ENCODE measurements around the gene SPDYE2. TPM values are rescaled to one million over a fixed set of nuclear protein-coding genes. Genes with fewer than 3 reads are reported as not detected.
A peak's percentile ranks its signal among the peaks of the same experiment; 100 is the strongest.
"Not testable (repeated sequence)": the region's sequence is repeated elsewhere in the genome, so short reads cannot be mapped to it uniquely, and the experiment has no call there.

The SPDYE2 gene
- total RNA-seq: under 0.01 TPM

DNA sequence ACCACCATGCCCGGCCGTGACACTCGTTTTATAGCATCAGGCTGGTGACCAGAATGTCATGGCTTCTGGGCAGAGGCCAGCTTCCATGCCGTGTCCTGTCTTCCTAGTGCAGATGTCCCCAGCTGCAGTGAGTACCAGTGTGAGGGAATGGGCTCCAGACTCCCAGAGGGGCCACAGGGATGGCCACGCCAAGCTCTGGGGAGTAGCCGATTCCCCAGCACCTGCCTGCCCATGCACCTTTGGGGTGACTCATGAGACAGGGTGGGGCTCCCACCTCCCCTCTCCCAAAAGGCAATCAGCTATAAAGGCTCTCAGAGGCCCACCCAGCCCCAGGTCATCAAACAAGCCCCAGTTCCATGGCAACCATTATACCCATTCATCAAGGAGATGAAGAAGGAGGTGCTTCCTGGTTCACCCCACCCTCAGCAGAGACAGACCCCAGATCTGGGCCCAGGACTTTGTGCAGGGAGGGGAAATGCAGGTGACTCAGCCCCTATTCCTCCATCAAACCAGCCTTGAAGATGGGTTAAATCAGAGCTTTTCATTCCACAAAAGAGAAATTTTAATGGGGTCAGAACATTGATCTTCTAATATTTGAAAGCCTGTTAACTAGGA lies at the start of gene SPDYE2:
SPDYE2 (plus strand) TSS at position 419 of the 615 bp plus-strand sequence. CDS start 2,030 bp downstream, outside the sequence.
- DNase-seq (ENCODE audit: low read depth in 2 of 3, low spot score in 2 of 3): not testable (repeated sequence)

GRCh38 chr7:102503141-102503540 lies 47.9 kb upstream of the SPDYE2 start:
- not testable (repeated sequence) for DNase-seq (ENCODE audit: low read depth in 2 of 3, low spot score in 2 of 3)

- not testable (repeated sequence) for DNase-seq (ENCODE audit: low read depth in 2 of 3, low spot score in 2 of 3)
These were observed 45.5 kb upstream of the SPDYE2 start for GRCh38 chr7:102505298-102506185.

- not testable (repeated sequence) for DNase-seq (ENCODE audit: low read depth in 2 of 3, low spot score in 2 of 3)
These were observed 43.5 kb upstream of the SPDYE2 start for GRCh38 chr7:102507410-102508088.

DNA sequence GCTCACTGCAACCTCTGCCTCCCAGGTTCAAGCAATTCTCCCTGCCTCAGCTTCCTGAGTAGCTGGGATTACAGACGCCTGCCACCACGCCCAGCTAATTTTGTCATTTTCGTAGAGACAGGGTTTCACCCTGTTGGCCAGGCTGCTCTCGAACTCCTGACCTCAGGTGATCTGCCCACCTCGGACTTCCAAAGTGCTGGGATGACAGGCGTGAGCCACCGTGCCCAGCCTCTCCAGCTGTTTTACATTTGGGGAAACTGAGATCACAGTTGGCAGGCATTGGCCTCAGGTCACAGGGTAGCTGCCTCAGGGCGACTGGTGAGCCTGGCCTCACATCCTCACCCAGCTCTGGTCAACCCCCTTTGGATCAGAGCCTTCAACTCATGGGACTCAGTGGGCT lies 40.5 kb upstream of the SPDYE2 start:
- not testable (repeated sequence) for DNase-seq (ENCODE audit: low read depth in 2 of 3, low spot score in 2 of 3)

- DNase-seq (ENCODE audit: low read depth in 2 of 3, low spot score in 2 of 3): not testable (repeated sequence)
These were observed 39.0 kb upstream of the SPDYE2 start for GRCh38 chr7:102511860-102512522.

GRCh38 chr7:102512642-102513221 lies 38.3 kb upstream of the SPDYE2 start:
- peak in 1 of 3 donors; percentile 95 for DNase-seq (ENCODE audit: low read depth in 2 of 3, low spot score in 2 of 3)

- not testable (repeated sequence) for DNase-seq (ENCODE audit: low read depth in 2 of 3, low spot score in 2 of 3)
These were observed 35.9 kb upstream of the SPDYE2 start for GRCh38 chr7:102514881-102515721.

DNA sequence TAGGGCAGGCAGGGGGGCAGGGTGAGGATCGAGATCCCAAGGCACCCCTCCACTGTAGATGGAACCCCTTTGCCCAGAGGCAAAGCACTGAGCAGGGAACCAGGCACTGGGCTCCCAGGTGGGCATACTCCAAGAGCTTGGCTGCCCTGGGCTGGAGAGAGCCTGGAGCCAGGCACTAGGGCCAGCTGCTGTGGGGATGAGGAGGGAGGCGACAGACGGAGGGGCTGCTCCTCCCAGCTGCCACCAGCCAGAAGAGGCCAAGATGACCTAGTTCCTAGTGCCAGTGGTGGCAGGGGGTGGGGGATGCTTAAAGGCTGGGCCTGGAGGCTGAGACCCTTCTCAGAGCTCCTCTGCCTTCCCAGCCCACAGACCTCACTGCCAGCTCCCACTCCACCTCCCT lies 35.1 kb upstream of the SPDYE2 start:
- not testable (repeated sequence) for DNase-seq (ENCODE audit: low read depth in 2 of 3, low spot score in 2 of 3)

GRCh38 chr7:102516951-102517350 lies 34.1 kb upstream of the SPDYE2 start:
- not testable (repeated sequence) for DNase-seq (ENCODE audit: low read depth in 2 of 3, low spot score in 2 of 3)

DNA sequence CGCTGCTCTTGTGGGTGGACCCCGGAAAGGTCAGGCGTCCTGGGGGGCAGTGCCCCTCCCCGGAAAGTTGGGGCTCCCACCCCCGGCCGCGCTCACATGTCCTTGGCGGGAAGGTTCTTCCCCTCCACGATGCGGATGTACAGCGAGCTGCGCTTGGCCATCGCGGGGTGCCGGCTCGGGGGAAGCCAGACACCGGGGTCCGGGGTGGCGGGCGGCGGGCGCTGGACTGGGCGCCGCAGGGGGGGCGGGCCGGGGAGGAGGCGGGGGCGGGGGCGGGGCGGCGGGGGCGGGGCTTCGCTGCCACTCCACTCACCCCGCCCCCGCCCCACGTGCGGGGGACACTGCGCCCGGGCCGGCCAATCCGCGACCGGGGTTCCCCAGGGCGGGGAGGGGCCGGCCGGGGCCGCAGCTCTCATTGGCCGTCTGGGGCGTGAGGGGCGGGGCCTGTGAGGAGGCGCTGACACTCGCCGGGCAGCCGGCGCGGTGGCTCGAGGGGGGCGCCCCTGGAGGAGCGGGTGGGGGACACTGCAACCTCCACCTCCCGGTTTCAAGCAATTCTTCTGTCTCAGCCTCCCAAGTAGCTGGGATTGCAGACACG lies 33.4 kb upstream of the SPDYE2 start, which contains the start of gene RASA4B:
RASA4B (minus strand) TSS at position 228 of the 598 bp plus-strand sequence; CDS start at position 161, 67 bp downstream.
- DNase-seq (ENCODE audit: low read depth in 2 of 3, low spot score in 2 of 3): peak in 1 of 3 donors; percentile 9

GRCh38 chr7:102520797-102521196 lies 30.2 kb upstream of the SPDYE2 start:
- DNase-seq (ENCODE audit: low read depth in 2 of 3, low spot score in 2 of 3): not testable (repeated sequence)

- DNase-seq (ENCODE audit: low read depth in 2 of 3, low spot score in 2 of 3): not testable (repeated sequence)
These were observed 26.2 kb upstream of the SPDYE2 start for GRCh38 chr7:102524803-102525202.

DNA sequence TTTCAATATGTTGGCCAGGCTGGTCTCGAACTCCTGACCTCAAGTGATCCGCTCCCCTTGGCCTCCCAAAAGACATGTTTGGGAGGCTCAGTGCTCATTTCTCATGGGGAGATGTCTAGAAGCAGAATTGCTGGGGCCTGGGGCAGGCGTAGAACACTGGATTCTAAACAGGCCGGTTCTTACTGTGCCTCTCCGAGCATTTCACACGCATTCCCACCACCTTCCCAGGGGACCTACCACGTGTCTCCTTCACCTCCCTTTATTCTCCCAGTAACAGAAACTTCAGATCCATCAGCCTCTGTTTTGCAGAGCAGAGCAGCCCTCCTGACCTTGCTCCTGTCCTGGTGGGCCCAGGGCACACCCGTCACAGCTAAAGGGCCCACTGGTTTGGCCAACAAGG lies 23.8 kb upstream of the SPDYE2 start:
- DNase-seq (ENCODE audit: low read depth in 2 of 3, low spot score in 2 of 3): not testable (repeated sequence)

DNA sequence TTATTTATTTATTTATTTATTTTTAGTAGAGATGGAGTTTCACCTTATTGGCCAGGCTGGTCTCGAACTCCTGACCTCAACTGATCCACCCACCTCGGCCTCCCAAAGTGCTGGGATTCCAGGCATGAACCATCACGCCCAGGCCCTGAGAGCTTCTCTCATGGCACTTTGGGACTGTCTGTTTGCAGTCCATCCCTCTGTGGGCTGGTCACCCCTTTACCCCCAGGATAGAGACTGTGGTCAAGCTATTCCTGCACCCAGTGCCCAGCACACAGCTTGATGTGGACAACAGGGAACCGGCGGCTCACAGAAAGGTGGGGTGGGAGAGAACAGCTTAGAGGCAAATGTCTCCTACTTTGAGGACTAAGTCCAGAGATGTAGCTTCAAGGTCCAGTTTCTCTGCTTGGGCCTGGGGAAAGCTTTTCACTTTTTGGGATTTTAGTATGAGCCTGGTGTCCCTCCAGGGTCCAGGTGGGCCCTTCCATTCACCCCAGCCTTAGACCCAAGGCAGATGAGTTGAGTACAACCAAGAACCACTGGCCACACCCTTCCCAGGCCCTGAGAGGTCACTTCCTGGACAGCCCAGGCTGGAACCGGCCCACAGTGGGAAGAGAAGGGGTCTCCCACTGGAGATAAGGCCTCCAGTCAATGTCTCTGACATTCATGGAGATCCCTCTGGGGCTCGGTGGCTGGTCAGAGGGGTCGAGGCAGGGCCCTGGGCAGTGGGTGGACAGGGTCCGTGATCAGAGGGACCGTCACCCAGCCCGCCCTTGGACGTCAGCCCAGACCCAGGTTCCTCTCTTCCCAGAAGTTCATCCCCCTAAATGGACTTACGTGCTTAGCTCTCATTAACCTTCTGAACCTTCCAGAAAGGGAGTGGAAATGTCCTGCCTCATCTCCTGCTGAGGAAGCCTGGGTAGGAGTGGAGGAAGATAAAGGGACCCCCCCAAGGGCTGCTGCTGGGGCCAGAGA lies 22.9 kb upstream of the SPDYE2 start:
- not testable (repeated sequence) for DNase-seq (ENCODE audit: low read depth in 2 of 3, low spot score in 2 of 3)

GRCh38 chr7:102531583-102531982 lies 19.4 kb upstream of the SPDYE2 start:
- DNase-seq (ENCODE audit: low read depth in 2 of 3, low spot score in 2 of 3): not testable (repeated sequence)

- DNase-seq (ENCODE audit: low read depth in 2 of 3, low spot score in 2 of 3): not testable (repeated sequence)
These were observed 18.9 kb upstream of the SPDYE2 start for GRCh38 chr7:102532127-102532526.

Data from hematopoietic multipotent progenitor cell (in vitro differentiated cells).